Stimulated activated CD8-positive, alpha-beta memory T cell treated with anti-CD3 and anti-CD28 coated beads, Interleukin-12 subunit alpha, Interleukin-12 subunit beta, amount 100 ng/mL, for 24 hours (primary cell): ENCODE measurements around the gene CCDC192.

Experiments
- DNase-seq: peaks from one replicate; pipeline ENCODE4 v3.0.0-alpha.2; 2020; ENCODE audit errors: extremely low read depth

The CCDC192 gene

GRCh38 chr5:127957701-127958239 is 254.6 kb downstream of the CCDC192 start:
- DNase-seq, result no peak

- no peak for DNase-seq
Observed at GRCh38 chr5:127958421-127959011, 255.3 kb downstream of the CCDC192 start.

- no peak for DNase-seq
Observed at GRCh38 chr5:127959152-127959764, 256.1 kb downstream of the CCDC192 start.

DNA sequence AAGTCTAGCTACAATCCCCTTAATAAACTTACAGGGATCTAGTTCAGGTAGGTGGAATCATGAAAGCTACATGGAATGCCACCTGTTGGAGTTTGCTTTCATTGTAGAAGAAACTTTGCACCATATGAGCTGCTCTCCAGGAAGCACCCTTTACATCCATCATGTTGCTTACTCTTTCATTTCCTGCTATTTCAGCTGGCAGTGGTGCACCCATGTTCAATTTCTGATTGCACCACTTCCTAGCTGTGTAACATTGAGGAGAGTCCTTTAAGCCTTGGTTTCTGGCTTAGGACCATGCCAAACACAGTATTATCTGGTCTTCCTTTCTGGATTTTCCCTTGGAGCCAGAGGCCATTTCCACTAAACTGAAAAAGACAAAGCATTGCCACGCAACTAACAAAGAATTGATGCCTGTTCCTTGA is 257.1 kb downstream of the CCDC192 start:
- DNase-seq, result no peak

DNA sequence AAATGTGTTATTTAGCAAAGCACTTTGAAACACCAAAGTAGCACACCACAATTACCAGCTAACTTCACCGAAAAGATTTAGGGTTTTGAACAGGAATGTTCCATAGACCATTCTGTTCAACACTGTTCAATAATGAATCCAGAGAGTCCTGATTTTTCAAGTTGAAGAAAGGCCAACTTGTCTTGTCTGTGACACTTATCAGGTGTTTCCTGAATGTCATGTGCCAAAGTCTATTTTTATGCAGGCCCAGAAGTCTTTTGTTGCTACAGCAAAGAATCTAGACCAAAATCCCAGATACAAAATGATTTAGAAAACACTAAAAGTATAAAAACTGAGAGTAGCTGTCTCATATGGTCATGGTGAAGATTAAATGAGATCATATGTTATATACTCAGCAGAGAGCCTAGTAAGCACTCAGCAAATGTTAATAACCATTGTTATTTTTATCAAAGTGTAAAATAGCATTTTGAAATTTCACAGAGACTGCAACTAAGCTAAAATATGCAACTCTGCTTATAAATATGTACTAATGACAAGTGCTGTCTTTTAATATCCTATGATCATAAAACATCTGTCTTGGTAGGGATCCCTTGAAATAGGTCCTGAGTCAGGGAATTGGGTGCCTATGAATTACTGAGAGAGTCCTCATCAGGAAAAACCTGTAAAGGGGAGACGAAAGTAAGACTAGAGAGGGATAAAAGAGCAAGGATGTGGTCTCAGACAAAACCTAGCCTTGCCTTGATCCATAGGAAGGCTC is 258.0 kb downstream of the CCDC192 start:
- DNase-seq, result no peak

GRCh38 chr5:127961763-127962145 is 258.6 kb downstream of the CCDC192 start:
- no peak for DNase-seq

GRCh38 chr5:127962491-127962890 is 259.3 kb downstream of the CCDC192 start:
- DNase-seq, result no peak

DNA sequence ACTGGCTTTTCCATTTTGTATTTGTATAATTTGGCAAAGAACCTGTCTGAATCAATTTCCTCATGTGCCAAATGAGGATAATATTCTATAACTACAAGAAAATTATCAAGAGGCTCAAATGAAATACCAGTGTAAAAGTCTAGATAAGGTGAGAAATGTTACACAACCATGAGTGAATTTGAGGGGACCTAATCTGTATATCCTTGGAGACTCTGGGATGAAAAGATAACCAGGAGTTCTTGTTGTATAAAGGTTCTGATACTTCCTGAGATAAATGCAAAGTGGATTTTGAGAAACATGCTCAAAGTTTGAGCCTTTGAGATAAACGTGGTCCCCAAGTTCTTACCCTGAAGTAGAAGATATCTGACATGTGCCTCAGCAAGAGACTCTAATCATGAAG is 260.0 kb downstream of the CCDC192 start:
- no peak for DNase-seq

GRCh38 chr5:127963931-127964330 is 260.7 kb downstream of the CCDC192 start:
- no peak for DNase-seq

GRCh38 chr5:127967323-127967982 is 264.3 kb downstream of the CCDC192 start:
- DNase-seq, result no peak

DNA sequence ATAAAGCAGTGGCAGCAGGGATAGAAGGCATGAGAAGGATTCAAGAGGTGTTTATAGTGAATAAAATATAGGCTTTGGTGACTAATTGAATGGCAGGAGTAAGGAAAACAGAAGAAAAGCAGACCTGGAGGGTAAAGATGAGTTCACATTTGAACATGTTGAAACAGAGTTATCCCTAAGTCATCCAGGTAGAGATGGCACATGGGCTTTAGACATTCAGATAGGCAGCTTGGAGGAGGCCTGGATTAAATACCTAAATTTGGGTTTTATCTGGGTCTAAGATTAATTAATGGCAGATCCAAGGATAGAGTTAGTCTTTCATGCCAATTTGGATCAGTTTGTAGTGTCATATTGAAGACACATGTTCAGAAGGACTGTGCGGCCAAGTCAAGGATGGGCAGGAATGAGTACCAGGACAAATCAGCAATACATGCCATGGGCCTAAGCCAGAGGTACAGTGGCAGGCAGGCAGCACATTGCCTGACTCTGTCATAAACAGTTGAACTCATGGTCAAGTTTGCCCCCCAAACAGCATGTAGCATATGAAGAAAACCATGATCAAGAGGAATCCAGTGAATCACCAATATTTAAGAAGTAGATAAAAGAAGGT is 264.9 kb downstream of the CCDC192 start:
- DNase-seq, result no peak

GRCh38 chr5:127969002-127969401 is 265.8 kb downstream of the CCDC192 start:
- DNase-seq, result no peak

GRCh38 chr5:127969651-127970050 is 266.5 kb downstream of the CCDC192 start:
- DNase-seq, result no peak

- no peak for DNase-seq
Observed at GRCh38 chr5:127970081-127970480, 266.9 kb downstream of the CCDC192 start.

DNA sequence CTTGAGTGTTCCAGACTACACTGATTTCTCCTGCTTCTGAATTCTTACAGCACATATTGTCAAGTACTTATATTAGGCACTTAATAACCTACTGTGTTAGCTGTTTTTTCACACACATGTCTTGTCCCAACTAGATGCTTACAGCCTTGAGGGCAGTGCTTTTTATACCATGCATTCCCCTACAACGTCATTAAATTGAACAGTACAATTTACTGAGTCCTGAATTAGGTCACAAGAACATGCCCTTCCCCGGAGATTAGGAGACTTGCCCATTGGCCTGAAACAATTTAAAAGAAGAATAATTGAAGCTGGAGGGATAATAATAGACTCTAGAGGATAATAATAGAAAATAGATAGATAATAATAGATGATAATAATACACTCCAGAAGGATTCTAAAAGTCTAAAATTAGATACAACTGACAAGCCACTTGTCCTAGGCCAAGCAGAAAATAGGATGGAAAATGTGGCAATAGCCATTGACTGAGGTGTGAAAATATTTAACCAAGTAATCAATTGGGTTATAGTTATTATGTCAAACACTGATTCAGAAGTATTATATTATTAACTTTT is 267.7 kb downstream of the CCDC192 start:
- DNase-seq, result no peak

- no peak for DNase-seq
Observed at GRCh38 chr5:127975961-127976360, 272.8 kb downstream of the CCDC192 start.

GRCh38 chr5:127976525-127976924 is 273.3 kb downstream of the CCDC192 start:
- DNase-seq, result no peak

DNA sequence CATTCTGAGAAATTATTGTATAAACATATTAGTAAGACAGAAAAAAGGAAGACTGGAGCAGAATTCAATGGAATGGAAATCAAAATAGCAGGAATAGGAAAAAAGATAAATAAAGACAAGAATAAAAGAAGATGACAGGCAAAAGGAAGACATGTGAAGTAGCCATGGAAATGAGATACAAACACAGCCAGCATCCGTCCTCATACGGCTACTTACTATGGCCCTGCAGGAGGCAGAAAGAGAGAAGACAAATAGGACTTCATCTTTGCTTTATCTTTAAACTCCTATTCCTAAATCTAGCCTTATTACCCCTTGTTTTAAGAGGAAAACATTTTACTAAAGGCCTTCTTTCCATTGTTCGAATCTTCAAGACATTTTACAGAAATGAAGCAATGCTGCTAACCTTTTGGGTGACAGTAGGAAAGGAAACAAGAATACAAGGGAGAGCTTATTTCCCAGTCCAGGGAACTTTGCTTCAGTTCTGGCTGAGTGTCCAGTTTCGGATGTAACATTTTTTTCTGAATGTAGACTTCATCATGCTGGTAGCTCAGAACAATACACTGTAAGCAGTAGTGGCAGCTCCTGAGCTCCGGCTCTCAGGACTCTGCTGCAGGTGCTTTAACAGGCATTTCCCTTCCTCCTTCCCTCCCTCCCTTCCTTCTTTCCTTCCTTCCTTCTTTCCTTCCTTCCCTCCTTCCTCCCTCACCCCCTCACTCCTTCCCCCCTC is 274.0 kb downstream of the CCDC192 start:
- DNase-seq, result no peak

DNA sequence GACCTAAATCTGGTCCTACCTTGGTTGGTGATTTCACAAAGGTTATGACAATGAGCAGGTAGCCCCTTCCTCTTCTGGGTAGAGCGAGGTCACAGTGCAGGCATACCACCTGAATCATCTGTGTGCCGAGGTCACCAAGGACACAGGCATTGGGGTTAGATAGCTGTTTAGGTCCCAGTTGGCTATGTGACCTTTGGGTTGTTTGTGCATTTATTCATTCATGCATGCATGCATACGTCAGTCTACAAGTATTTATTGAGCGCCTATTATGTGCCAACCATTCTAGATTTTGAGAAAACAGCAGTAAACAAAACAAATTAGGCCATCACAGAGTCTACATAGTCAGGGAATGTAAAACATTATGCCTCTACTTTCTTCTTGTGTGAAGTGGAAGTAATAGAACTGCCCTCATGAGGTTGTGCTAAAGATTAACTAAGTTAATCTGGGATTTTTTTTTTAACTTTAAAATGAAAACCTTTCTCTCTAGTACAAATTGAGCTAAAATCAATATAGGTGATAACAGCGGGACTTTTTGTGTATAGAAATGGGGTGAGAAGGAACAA is 275.6 kb downstream of the CCDC192 start:
- DNase-seq, result no peak

DNA sequence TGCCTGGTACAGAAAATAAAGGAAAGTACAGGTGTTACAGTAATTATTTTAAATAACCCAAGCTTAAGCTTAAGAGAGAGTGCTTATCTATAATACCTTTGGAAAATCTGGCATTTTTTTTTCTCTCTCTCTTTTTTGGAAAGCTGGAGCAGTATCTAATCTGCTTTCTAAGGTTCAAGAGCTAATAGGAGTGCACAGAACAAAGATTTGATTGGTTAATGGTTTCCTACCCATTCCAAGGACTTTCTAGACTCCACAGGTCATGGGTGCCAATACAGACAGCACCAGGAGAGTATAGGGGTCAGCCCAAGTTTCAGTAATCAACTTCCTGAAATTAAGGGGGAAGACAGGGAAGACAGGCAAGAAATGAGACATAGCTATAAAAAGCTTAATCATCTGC is 276.3 kb downstream of the CCDC192 start:
- DNase-seq, result no peak

DNA sequence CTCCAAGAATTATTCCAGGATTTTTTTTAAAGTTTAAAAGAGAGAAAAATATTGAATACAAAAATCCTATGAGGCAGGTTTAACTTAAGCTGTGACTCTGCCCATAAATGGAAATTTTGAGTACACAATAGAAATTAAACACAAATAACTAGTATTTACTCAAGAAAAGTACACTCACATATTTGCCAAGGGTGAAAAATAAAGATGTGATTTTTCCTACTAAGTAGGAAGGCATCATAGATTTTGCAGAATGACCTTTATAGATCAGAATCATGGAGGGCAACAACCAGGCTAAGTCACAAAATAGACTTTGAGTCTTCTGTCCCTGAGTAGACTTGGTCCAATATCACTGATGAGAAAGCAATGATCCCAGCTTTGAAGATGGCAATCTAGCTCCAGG is 277.7 kb downstream of the CCDC192 start:
- no peak for DNase-seq
